Activated CD8-positive, alpha-beta memory T cell treated with anti-CD3 and anti-CD28 coated beads for 4 hours (primary cell): ENCODE results near the gene SPRED2.

Source experiments
- DNase-seq, 2 donors: peaks; one replicate each; pipeline ENCODE4 v3.0.0-alpha.2; 2020; ENCODE audit warnings: low read depth in 2 of 2

Gene SPRED2

DNA sequence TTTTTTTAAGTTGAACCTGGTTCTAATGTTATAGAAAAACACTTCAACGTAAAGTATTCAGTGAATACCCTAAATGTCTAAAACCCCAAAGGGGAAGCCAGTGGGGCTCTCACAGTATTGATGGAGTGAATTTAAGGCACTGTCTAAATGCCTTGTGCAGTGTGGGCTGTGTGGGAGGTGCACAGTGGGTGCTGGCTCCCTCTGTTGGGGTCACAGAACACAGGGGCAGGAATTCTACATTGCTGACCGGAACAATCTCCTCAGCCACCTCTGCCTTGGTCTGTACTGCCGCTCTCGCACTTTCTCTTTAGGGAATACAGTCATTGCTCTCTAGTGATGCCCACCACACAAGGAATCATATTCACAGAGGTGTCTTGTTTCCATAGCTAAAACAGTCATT is 45.4 kb downstream of the SPRED2 start:
- DNase-seq = no peak

GRCh38 chr2:65386344-65386743 is 46.1 kb downstream of the SPRED2 start:
- no peak for DNase-seq

- no peak for DNase-seq
Observed at GRCh38 chr2:65383541-65384488, 48.6 kb downstream of the SPRED2 start.

DNA sequence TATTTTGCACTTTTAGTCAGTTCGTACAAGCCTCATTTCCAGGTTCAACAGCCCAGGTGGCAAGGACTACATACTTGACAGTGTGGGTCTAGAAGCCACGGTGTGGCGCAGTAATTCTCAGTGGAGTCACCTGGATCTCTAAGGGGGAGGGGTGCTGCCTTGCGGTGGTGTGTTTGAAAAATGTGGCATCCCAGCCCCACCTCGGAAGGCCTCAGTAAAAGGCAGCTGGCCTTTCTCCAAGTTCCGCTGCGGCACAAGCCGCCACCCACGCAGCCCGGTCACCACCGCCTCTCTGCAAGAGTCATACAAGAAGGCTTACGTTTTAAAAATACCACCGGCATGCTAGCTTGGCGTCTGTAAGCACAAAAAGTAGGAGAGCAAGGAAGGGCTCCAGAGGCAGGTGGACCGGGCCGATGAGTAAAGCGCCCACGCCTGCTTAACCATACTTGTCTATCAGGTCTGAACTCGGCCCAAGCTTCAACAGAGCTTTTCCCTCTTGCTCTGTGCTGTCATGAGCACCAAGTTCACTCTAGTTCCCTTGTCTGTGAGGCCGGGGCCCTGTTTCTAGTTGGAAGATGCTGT is 49.5 kb downstream of the SPRED2 start:
- peak; percentile 76 to 77 for DNase-seq

DNA sequence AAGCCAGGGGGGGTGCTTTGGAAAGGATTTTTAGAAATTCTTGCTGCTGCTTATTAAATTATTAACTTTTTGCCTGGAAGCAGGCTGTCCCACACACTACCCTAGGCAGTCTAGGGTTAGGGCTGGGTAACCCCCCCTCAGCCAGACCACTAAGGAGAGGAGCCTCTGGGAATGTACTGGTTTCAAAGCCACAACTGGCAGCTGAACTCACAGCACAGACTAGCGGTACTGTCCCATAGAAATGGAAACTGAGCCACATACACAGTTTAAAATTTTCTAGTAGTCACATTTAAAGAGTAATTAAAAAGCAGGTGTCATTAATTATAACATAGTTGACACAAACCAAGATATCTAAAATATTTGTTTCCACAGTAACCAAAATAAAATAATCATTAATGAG is 50.1 kb downstream of the SPRED2 start:
- DNase-seq = no peak

- DNase-seq = no peak
Observed at GRCh38 chr2:65381607-65382051, 50.8 kb downstream of the SPRED2 start.

DNA sequence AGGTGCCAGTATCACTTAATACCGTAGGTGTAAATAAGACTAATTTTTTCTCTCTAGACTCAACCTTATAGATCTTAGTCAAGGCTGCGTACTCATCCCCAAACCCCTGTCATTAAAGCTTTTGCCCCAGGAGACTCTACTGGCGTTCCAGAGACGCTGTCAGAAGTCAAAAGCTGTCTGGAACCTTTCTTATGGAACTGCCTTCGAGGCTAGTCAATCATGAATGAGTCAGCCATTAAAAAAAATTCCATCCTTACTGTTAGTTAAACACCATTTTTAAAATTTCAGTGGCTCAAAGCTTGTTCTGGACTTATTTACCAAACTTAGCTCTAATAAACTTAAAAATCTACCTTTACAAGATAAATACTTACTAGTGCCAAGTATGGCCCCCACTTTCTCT is 52.1 kb downstream of the SPRED2 start:
- DNase-seq = no peak

- DNase-seq = no peak
Observed at GRCh38 chr2:65379721-65380171, 52.7 kb downstream of the SPRED2 start.

DNA sequence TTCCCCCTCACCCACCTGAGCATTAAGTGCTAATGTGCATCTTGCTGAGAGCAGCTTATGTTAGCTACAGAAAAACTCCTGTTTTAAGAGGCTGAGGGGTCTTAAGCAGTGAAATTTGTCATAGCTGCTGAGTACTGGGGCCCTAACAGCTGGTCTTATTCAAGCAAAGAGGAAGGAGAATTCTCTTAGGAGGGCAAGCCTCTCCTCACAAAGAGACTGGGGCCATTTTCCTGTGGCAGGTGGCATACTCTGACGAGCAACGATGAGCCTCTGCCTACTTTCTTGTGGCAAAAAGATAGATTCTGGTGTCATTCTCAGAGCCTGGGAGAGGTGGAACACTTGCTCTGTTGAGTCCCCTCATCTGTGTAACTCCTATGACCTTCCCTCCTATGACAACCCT is 53.2 kb downstream of the SPRED2 start:
- DNase-seq = no peak

GRCh38 chr2:65378290-65378689 is 54.1 kb downstream of the SPRED2 start:
- DNase-seq = no peak

GRCh38 chr2:65377556-65378192 is 54.7 kb downstream of the SPRED2 start:
- DNase-seq = no peak

- DNase-seq = no peak
Observed at GRCh38 chr2:65375723-65376122, 56.7 kb downstream of the SPRED2 start.

GRCh38 chr2:65374999-65375398 is 57.4 kb downstream of the SPRED2 start:
- no peak for DNase-seq

GRCh38 chr2:65374575-65374974 is 57.8 kb downstream of the SPRED2 start:
- DNase-seq = no peak

GRCh38 chr2:65373365-65373918 is 59.0 kb downstream of the SPRED2 start:
- DNase-seq = no peak

- no peak for DNase-seq
Observed at GRCh38 chr2:65372619-65373018, 59.8 kb downstream of the SPRED2 start.

DNA sequence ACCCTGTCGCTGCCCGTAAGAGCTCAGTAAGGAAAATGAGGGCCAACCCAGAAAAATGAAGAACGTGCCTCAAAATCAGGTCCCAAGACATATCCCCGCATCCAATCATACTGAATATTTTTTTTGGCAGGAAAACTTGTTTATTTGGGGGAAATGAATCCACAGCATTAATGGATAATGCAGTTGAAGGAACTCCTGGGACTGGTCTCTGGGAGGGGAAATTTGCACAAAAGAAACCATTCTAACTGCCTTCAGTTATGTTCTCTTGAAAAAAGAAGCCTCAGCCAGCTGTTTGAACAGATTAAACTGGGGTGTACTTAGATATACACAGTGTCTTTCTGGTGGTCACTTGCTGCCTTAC is 61.3 kb downstream of the SPRED2 start:
- DNase-seq = no peak

- DNase-seq = no peak
Observed at GRCh38 chr2:65370387-65371073, 61.9 kb downstream of the SPRED2 start.

- no peak for DNase-seq
Observed at GRCh38 chr2:65369980-65370379, 62.4 kb downstream of the SPRED2 start.

DNA sequence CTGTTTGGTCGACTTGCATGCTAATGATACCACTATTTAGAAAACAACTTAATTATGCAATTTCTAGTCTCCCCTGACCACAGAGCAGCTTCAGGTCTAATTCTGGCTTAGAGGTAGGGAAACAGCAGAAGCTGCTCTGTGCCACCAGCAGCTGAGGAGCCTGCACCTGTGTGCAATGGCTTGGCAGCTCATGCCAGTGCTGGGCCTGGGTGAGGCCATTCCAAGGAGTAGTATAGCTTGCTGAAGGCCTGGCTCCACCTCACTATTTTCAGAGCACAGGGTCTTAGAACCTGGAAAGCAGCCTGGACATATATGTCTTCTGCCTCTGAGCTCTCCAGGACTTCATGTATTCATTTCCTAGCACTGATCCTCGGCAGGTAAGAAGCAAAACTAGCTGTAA is 62.8 kb downstream of the SPRED2 start:
- no peak for DNase-seq

- no peak for DNase-seq
Observed at GRCh38 chr2:65368468-65368867, 63.9 kb downstream of the SPRED2 start.

- no peak for DNase-seq
Observed at GRCh38 chr2:65367524-65367923, 64.9 kb downstream of the SPRED2 start.
